K562 (cell line): ENCODE results near the gene PDE4A. TPM values are rescaled to one million over a fixed set of nuclear protein-coding genes. Genes with fewer than 3 reads are reported as not detected.

Experiments
- CEBPZ ChIP-seq: fragments of 150-350 bp; IDR thresholded peaks from 2 replicates; pipeline ENCODE4 v1.6.1; 2014; ENCODE audit warnings: low read depth, mild to moderate bottlenecking, low read length, borderline replicate concordance
- CTCF ChIP-seq, 3 experiments: IDR thresholded peaks in 2 of 3; conservative IDR thresholded peaks in 1 of 3; 2 replicates each; pipeline ENCODE4 v1.5.1; 2011 to 2012; ENCODE audit warnings: low read length in 3 of 3, mild to moderate bottlenecking in 3 of 3, control low read depth in 2 of 3, improper control_type of control experiment in 1 of 3, inconsistent platforms in 1 of 3, low read depth in 1 of 3, mixed read lengths in 1 of 3, moderate library complexity in 1 of 3; ENCODE audit not compliant: insufficient read depth in 2 of 3
- DDX20 ChIP-seq: fragments of 450-650 bp; IDR thresholded peaks from 2 replicates; pipeline ENCODE4 v1.6.1; 2016; ENCODE audit warnings: missing genetic modification characterization, low read depth, mild to moderate bottlenecking, missing compliant biosample characterization, moderate library complexity
- JUN ChIP-seq, 2 experiments: sonication (generic) in 1 of 2; formaldehyde crosslinking in 1 of 2; IDR thresholded peaks; 2 replicates each; pipeline versions ENCODE4 v1.6.1 to v1.8.0; 2012 to 2022; ENCODE audit warnings: borderline replicate concordance in 2 of 2, mild to moderate bottlenecking in 2 of 2, improper control_type of control experiment in 1 of 2, low read depth in 1 of 2, low read length in 1 of 2, missing genetic modification reagents in 1 of 2
- LEF1 ChIP-seq: fragments of 450-650 bp; IDR thresholded peaks from 2 replicates; pipeline ENCODE4 v1.6.1; 2016; ENCODE audit warnings: mild to moderate bottlenecking
- MEF2A ChIP-seq: IDR thresholded peaks from 2 replicates; pipeline ENCODE4 v1.6.1; 2011; ENCODE audit warnings: low read depth, mild to moderate bottlenecking, low read length, moderate library complexity; ENCODE audit not compliant: control insufficient read depth
- MTA2 ChIP-seq: fragments of 450-650 bp; IDR thresholded peaks from 2 replicates; pipeline ENCODE4 v1.6.1; 2016; ENCODE audit warnings: low read depth
- NFIX ChIP-seq: fragments of 250-450 bp; sonication (Bioruptor Pico); IDR thresholded peaks from 2 replicates; pipeline ENCODE4 v1.4.0; 2020; ENCODE audit warnings: low read depth, mild to moderate bottlenecking, moderate library complexity
- SFPQ ChIP-seq: fragments of 200-400 bp; formaldehyde crosslinking; IDR thresholded peaks from 2 replicates; pipeline ENCODE4 v1.6.1; 2017; ENCODE audit warnings: mild to moderate bottlenecking, low read depth, low read length, moderate library complexity
- SIX5 ChIP-seq, 2 experiments: IDR thresholded peaks; 2 replicates each; pipeline ENCODE4 v1.6.1; 2011; ENCODE audit warnings: low read length in 2 of 2, borderline replicate concordance in 1 of 2, low read depth in 1 of 2, mild to moderate bottlenecking in 1 of 2, moderate library complexity in 1 of 2; ENCODE audit not compliant: insufficient read depth in 1 of 2
- SOX6 ChIP-seq: fragments of 450-650 bp; IDR thresholded peaks from 2 replicates; pipeline ENCODE4 v1.6.1; 2014; ENCODE audit warnings: mild to moderate bottlenecking
- THAP7 ChIP-seq: fragments of 250-450 bp; sonication (Bioruptor Pico); IDR thresholded peaks from 2 replicates; pipeline ENCODE4 v1.5.0; 2021
- TRIM28 ChIP-seq: fragments of 450-650 bp; IDR thresholded peaks from 2 replicates; pipeline ENCODE4 v1.6.1; 2017
- U2AF2 ChIP-seq: fragments of 200-400 bp; formaldehyde crosslinking; optimal IDR thresholded peaks from 2 replicates; pipeline ENCODE3; 2017; ENCODE audit warnings: low read depth, mild to moderate bottlenecking, low read length
- ZC3H4 ChIP-seq: sonication (generic); formaldehyde crosslinking; IDR thresholded peaks from 2 replicates; pipeline ENCODE4 v1.9.0; 2021; ENCODE audit warnings: missing genetic modification reagents, borderline replicate concordance
- ZNF175 ChIP-seq: fragments of 200-800 bp; sonication (Bioruptor generic); IDR thresholded peaks from 2 replicates; pipeline ENCODE4 v1.6.1; 2016; ENCODE audit warnings: low read depth, mild to moderate bottlenecking, missing genetic modification characterization, missing compliant biosample characterization
- ZNF354B ChIP-seq: fragments of 250-450 bp; sonication (Bioruptor Pico); IDR thresholded peaks from 2 replicates; pipeline ENCODE4 v1.4.0; 2020
- ZNF639 ChIP-seq, 2 experiments: fragments of 200-800 bp in 1 of 2; sonication (Bioruptor generic) in 1 of 2; sonication (generic) in 1 of 2; formaldehyde crosslinking in 1 of 2; IDR thresholded peaks in 1 of 2; conservative IDR thresholded peaks in 1 of 2; 2 replicates each; pipeline versions ENCODE4 v1.5.0 to v1.6.1; 2016 to 2020; ENCODE audit warnings: missing compliant biosample characterization in 1 of 2, missing genetic modification characterization in 1 of 2, missing genetic modification reagents in 1 of 2
- ZNF717 ChIP-seq: fragments of 250-450 bp; sonication (Bioruptor Pico); IDR thresholded peaks from 2 replicates; pipeline ENCODE4 v1.5.0; 2021
- polyA plus RNA-seq, 8 experiments: library from polyadenylated mRNA; depleted of rRNA in 4 of 8; stranded (reverse) in 5 of 8; unstranded in 3 of 8; fragments of >200 nt; fragmentation: Nextera tagmentation in 2 of 8; fragmentation: Illumina TruSeq in 1 of 8; extraction: Ambion mirVana in 2 of 8; extraction: Trizol in 1 of 8; gene quantifications; 2 replicates each; pipeline versions ENCODE4 v1.2.1 to v1.2.3, GENCODE V29; 2011 to 2014; ENCODE audit warnings: inconsistent platforms in 1 of 8, missing spikeins in 1 of 8
- total RNA-seq, 7 experiments: library from RNA; depleted of rRNA in 6 of 7; stranded (reverse); fragments of >200 nt in 6 of 7; fragmentation: Illumina TruSeq in 2 of 7; extraction: Trizol in 2 of 7; gene quantifications; 2 replicates each; pipeline versions ENCODE4 v1.2.1 to v1.2.3, GENCODE V29; 2011 to 2021; ENCODE audit warnings: low replicate concordance in 1 of 7

Gene PDE4A
- total and polyA plus RNA-seq, 9 of the 15 experiments (the other 6 are each of a cell fraction or from before 2014, with no cell fraction given): 0.66 to 26.9 (median 4.6) TPM

- TF ChIP-seq CEBPZ (no peak), ZNF175 (CRISPR knock-in tag) (no peak), NFIX (CRISPR knock-in tag) (no peak), ZNF639 (CRISPR knock-in tag; conservative IDR thresholded peaks at IDR 0.05 in 1 of 2, IDR thresholded peaks at IDR 0.05 in 1 of 2) (no peak), ZC3H4 (CRISPR knock-in tag) (no peak), SIX5 (IDR thresholded peaks at IDR 0.05; ENCODE audit: borderline replicate concordance in 1 of 2, insufficient read depth in 1 of 2, low read depth in 1 of 2, low read length in 2 of 2) (no peak), SOX6 (no peak), U2AF2 (no peak), MEF2A (no peak), THAP7 (CRISPR knock-in tag) (no peak), ZNF354B (CRISPR knock-in tag) (no peak), LEF1 (no peak), ZNF717 (CRISPR knock-in tag) (no peak), CTCF (IDR thresholded peaks at IDR 0.05 in 2 of 3, conservative IDR thresholded peaks at IDR 0.05 in 1 of 3; ENCODE audit: insufficient read depth in 2 of 3, low read depth in 1 of 3, low read length in 3 of 3) (no peak), DDX20 (tag) (no peak), TRIM28 (no peak), SFPQ (no peak), JUN (IDR thresholded peaks at IDR 0.05; ENCODE audit: borderline replicate concordance, low read depth, low read length) (no peak), JUN (CRISPR knock-in tag; IDR thresholded peaks at IDR 0.05; ENCODE audit: borderline replicate concordance) (no peak), MTA2 (peak; percentile 50; the same call in 1 of the 2 replicates)
These were observed 8.7 kb downstream of the PDE4A start (continued) for GRCh38 chr19:10428996-10429381.
